ENCODE data around the gene IL17REL. TPM values are rescaled to one million over a fixed set of nuclear protein-coding genes. Genes with fewer than 3 reads are reported as not detected.

IL17REL gene
- total RNA-seq, 4 donors from 2014 or later, result not detected

DNA sequence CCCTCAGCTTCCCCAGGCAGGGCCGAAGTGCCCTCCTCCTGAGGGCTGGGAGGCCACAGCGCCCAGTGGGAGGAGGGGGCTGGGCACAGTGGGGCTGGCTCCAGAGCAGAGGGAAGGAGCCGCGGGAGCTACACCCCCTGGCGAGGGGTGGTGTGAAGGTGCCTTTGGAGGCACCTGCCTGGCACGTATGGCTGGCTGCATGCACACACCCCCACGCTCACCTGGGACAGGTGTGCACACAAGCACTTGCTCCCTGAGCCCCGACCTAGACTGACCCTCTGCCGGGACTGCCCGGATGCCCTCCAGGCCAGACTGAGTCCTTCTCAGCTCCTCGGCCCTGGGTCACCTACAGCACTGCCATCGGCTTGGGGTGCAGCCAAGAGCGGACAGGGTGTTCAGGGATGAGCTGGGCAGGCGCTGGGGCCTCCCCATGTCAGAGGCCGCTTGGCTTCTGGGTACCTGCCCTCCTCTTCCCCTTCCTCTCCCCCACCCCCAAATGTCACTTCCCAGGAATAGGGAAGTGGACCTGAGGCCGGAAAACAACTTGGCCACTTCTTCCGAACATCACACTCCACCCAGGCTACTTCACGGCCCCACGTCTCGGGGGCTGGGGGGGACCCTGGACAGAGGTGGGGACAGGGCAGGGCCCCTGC is 59.4 kb downstream of the IL17REL start:
- Histone ChIP-seq H3K27ac (peak overlapping the region in 3 of 4 donors; percentile 65 to 93 (median 89)), H3K9me3 (no peaks in the 10 kb centered on the region), H3K4me3 (no peak overlapping the region), H3K4me1 (peaks cover 55 to 88% (median 60%) of the 10 kb centered on the region in 3 donors), H3K27me3 (no peaks in the 10 kb centered on the region), H3K36me3 (no peaks in the 10 kb centered on the region)
- no peak for DNase-seq
- TF ChIP-seq POLR2A (IDR thresholded peaks at IDR 0.05), result no peak
- TF ChIP-seq, protein P1, sequence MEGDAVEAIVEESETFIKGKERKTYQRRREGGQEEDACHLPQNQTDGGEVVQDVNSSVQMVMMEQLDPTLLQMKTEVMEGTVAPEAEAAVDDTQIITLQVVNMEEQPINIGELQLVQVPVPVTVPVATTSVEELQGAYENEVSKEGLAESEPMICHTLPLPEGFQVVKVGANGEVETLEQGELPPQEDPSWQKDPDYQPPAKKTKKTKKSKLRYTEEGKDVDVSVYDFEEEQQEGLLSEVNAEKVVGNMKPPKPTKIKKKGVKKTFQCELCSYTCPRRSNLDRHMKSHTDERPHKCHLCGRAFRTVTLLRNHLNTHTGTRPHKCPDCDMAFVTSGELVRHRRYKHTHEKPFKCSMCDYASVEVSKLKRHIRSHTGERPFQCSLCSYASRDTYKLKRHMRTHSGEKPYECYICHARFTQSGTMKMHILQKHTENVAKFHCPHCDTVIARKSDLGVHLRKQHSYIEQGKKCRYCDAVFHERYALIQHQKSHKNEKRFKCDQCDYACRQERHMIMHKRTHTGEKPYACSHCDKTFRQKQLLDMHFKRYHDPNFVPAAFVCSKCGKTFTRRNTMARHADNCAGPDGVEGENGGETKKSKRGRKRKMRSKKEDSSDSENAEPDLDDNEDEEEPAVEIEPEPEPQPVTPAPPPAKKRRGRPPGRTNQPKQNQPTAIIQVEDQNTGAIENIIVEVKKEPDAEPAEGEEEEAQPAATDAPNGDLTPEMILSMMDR (IDR thresholded peaks at IDR 0.05), result no peak
- 66 to 67% methylated on average over 3 to 12 of the region's 20 CpGs for WGBS, 2 donors
- intact Hi-C loops (cut with DNase I), result no loop called here

DNA sequence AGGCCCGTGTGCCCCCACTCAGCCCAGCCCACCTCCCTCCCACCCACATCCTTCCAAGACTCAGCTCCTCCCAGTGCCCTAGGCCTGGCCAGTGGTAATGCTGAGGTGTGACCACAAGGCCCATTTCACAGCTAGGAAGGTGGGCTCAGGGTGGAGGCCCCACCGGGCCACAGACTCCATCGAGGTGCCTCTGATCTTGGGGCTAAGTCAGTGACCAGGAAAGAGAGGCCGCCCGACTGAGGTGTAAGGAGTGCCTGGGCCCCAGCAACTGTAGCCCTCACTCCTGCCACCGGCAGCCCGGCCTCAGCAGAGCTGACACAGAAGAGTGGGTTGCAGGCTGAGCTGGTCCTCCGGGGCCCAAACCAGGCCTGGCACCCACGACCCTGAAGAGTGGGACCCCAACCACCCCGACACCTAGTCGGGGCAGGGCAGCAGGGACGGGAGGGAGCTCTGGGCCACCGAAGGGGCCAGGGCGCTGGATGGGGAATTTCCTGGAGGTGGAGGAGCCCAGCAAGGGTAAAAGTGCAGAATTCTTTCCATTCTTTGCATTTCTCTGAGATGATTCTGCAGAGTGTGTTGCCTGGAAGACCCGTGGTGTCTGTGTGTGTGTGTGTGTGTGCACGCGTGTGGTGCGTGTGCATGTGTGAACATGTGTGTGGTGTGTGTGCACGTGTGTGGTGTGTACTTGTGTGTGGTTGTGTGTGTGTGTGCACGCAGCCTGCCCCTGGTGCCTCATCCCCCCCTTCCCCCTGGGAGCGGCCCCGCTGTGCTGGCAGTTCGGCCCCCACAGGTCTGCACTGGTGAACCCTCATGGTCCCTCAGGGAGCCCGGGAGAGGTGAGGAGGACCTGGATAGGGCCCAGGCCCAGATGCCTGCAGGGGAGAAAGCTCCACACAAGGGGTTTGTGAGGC is 60.3 kb downstream of the IL17REL start:
- H3K36me3 ChIP-seq, result no peaks in the 10 kb centered on the region
- TF ChIP-seq, protein P1 (IDR thresholded peaks at IDR 0.05), result no peak
- TF ChIP-seq POLR2A (IDR thresholded peaks at IDR 0.05), result no peak
- peak overlapping the region; percentile 87 to 94 (median 91) for H3K27ac ChIP-seq
- H3K27me3 ChIP-seq, result no peaks in the 10 kb centered on the region
- H3K9me3 ChIP-seq, result no peaks in the 10 kb centered on the region
- no peak for DNase-seq
- H3K4me1 ChIP-seq, result peaks cover 63 to 96% (median 68%) of the 10 kb centered on the region in 3 donors
- intact Hi-C loops (cut with DNase I), result no loop called here
- no peak overlapping the region for H3K4me3 ChIP-seq
- 36 to 37% methylated on average over 9 to 13 of the region's 24 CpGs for WGBS, 2 donors

DNA sequence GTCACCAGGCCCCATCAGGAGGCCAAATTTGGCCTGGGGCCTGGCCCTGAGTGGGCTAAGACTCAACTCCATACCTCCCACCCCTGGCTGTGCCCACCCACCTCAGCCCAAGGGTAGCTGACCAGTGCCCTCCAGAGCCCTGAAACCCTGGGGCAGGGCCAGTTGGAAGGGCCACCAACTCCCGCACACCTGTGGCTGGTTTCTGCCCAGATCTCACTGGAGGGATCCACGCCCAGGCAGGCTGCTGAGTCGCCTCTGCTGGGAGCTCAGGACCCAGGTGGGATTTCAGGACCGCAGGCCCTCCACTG is 60.9 kb downstream of the IL17REL start:
- Histone ChIP-seq H3K4me1 (peaks cover 65 to 100% (median 74%) of the 10 kb centered on the region in 3 donors), H3K9me3 (no peaks in the 10 kb centered on the region), H3K27me3 (no peaks in the 10 kb centered on the region), H3K36me3 (no peaks in the 10 kb centered on the region), H3K27ac (peak overlapping the region; percentile 87 to 94 (median 91)), H3K4me3 (no peak overlapping the region)
- no peak for DNase-seq
- WGBS, 2 donors, result no CpG with 5 or more reads among the region's 4 CpGs
- TF ChIP-seq, protein P1 (IDR thresholded peaks at IDR 0.05), result no peak
- no peak for TF ChIP-seq POLR2A (IDR thresholded peaks at IDR 0.05)
- intact Hi-C loops (cut with DNase I), result no loop called here

DNA sequence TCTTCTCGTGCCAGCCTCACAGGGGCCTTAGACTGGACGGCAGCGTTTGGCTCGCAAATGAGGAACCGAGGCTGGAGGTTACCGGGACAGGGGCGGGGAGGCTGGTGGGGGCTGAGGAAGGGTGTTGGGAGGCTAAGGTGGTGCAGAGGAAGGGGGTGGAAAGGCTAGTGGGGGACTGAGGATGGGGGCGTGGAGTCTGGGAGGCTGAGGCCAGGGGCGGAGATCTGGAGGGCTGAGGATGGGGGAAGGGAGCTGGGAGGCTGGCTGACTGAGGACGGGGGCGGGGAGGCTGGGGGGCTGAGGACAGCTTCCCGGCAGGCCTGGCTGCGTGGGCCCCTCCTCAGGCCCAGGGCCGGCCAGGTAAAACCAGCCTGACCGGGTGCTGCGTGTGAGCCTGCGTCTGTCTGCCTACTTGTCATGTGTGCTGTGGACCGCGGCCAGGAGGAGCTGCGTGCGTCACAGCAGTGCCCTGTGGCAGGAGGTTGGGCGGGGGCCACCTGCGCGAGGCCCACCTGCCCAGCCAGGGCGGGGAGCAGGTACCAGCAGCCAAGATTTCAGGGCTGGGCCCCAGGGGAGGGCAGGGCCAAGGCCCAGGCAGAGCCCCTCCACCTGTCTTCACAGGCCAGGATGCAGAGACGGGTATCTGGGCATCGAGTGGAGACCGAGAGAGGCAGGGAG is 61.4 kb downstream of the IL17REL start:
- Histone ChIP-seq H3K36me3 (no peaks in the 10 kb centered on the region), H3K9me3 (no peaks in the 10 kb centered on the region), H3K27me3 (no peaks in the 10 kb centered on the region), H3K27ac (peak overlapping the region; percentile 87 to 94 (median 91)), H3K4me3 (no peak overlapping the region), H3K4me1 (peaks cover 65 to 100% (median 75%) of the 10 kb centered on the region in 3 donors)
- TF ChIP-seq POLR2A (IDR thresholded peaks at IDR 0.05), result no peak
- TF ChIP-seq, protein P1 (IDR thresholded peaks at IDR 0.05), result no peak
- intact Hi-C loops (cut with DNase I), result no loop called here
- DNase-seq, result no peak
- WGBS, 2 donors, result 31 to 34% methylated on average over 12 to 13 of the region's 28 CpGs
